GM12865 (cell line): ENCODE results near the gene TRAPPC12.
"Not testable (repeated sequence)": the region's sequence is repeated elsewhere in the genome, so short reads cannot be mapped to it uniquely, and the experiment has no call there.

ENCODE experiments used
- DNase-seq: peaks from one replicate; pipeline ENCODE4 v3.0.0; 2010; ENCODE audit warnings: low read depth
- H3K4me3 ChIP-seq: 2 replicates; pipeline ENCODE4 v1.5.1; 2011; ENCODE audit warnings: mild to moderate bottlenecking, low read depth, low read length, control low read depth
- CTCF ChIP-seq: IDR thresholded peaks from 2 replicates; pipeline ENCODE4 v1.5.1; 2011; ENCODE audit warnings: low read length, control low read depth, low read depth, inconsistent platforms; ENCODE audit not compliant: insufficient read depth; ENCODE audit errors: missing control alignments

Gene TRAPPC12

GRCh38 chr2:3440477-3440876, 61.0 kb downstream of the TRAPPC12 start:
- TF ChIP-seq CTCF: no peak
- no peak for DNase-seq
- no peak overlapping the region for H3K4me3 ChIP-seq

GRCh38 chr2:3441465-3441864, 62.0 kb downstream of the TRAPPC12 start:
- no peak for TF ChIP-seq CTCF
- H3K4me3 ChIP-seq: no peak overlapping the region
- no peak for DNase-seq

DNA sequence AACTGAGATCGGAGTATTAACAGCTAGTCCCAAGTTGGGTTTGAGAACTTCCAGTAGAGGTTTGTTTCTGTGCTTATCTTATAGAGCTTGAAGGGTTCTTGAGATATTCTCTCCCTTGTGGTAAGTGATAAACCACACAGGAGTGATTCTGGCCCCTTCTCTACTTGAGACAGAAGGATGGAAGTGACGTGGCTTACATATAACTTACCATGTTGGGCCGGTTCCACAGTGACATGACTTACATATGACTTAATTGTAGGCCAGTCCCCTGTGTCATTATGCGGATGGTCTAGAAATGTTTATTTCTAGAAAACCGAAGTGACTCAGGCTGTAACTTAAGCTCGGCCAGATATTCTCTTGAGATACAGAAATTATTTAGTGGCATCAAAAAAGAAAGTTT, 62.7 kb downstream of the TRAPPC12 start:
- TF ChIP-seq CTCF: no peak
- DNase-seq: peak; percentile 82
- no peak overlapping the region for H3K4me3 ChIP-seq

DNA sequence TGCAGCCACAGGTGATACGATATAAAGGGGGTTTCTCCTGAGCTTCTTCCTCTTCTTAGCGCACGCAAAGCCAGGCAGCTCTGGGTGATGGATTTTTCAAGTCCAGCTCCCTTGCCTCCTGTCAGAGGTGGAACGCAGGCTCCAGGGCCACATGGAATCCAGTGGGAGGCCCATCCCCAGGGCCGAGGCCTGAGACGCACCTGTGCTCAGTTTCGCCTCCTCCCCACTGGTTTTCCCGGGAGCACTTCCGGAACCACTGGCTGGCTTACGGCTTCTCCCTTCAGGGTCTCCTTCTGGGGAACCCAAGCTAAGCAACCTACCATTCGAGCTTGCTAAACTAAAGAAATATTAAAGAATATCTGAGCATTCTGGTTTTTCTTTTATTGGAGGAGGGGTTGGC, 63.6 kb downstream of the TRAPPC12 start:
- no peak for DNase-seq
- no peak for TF ChIP-seq CTCF
- H3K4me3 ChIP-seq: no peak overlapping the region

DNA sequence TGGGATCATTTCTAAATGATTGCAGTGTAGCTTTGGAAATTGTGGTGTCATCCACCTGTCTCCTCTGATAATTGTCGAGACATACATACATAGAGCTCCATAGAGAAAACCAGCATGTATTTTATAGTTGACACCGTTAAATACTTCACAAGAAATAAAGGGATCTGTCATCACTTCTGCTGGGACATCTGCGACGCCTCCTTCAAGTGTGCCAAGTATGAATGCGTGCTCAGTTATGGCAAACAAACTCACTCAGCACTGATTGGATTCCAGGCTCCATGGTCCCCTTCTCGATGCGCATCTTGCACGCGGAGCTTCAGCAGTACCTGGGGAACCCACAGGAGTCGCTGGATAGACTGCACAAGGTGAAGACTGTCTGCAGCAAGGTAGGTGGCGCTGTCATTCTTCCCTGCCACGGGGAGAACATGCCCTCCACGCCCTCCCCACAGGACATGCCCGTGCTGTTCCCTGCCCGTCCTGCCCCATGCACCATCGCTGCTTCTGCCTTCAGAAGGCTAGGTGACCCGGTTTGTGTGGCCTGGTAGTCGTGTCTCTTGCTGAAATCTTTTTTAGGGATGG, 64.1 kb downstream of the TRAPPC12 start:
- TF ChIP-seq CTCF: no peak
- no peak for DNase-seq

DNA sequence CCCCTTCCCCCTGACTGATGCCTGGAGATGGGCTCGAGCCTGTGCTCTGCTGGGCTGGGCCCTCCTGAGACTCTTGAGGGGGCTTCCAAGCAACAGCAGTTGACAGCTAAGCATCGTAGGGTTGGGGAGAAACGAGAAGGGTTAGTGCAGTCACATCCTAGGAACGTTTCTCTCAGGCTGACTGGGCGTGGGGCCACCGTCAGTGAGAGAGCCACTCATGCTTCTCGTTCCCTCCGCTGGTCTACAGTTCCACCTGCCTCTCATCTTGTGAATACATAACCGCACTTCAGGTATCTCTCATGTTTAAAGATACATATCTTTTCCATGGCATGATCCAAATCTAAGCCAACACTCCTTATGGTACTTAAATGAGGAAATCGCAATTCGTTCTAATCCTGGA, 66.4 kb downstream of the TRAPPC12 start:
- H3K4me3 ChIP-seq: no peak overlapping the region
- DNase-seq: no peak
- TF ChIP-seq CTCF: no peak

More for the DNA sequence above, 64.1 kb downstream of the TRAPPC12 start:
- H3K4me3 ChIP-seq: no peak overlapping the region

- no peak for TF ChIP-seq CTCF
- DNase-seq: no peak
- no peak overlapping the region for H3K4me3 ChIP-seq
These were observed 66.9 kb downstream of the TRAPPC12 start for GRCh38 chr2:3446381-3446780.

DNA sequence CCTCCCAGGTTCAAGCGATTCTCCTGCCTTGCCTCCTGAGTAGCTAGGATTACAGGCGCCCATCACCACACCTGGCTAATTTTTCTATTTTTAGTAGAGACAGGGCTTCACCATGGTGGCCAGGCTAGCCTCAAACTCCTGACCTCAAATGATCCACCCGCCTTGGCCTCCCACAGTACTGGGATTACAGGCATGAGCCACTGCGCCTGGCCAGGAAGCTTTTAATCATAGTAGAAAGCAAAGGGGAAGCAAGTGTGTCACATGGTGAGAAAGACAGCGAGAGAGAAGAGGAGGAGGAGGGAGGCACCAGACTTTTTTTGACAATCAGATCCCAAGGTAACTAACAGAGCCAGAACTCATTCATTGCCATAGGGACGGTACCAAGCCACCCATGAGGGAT, 67.7 kb downstream of the TRAPPC12 start:
- DNase-seq, H3K4me3 ChIP-seq: not testable (repeated sequence)
